ENCODE results near the gene COL3A1. TPM values are rescaled to one million over a fixed set of nuclear protein-coding genes. Genes with fewer than 3 reads are reported as not detected.

COL3A1 gene
- total and polyA plus RNA-seq, 11 donors = 17.6 to 1,075 (median 97.4) TPM

DNA sequence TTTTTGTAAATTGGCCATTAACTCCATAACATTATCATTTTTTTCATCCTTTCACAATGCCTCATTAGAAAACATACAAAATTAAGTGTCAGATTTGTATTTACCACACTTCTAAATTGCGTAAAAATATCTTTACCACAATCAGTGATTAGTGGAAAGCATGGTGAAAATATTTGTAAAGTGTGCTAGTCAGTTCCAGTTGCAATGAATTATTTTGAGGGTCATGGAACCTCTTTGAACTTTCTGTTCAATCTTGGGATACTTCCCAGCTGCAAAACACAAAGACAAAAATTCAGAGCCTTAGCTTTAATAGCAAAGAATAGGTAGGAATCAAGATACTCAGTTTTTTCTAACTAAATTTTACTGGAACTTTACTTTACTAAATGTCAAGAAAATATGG is 4.0 kb upstream of the COL3A1 start:
- H3K27me3 ChIP-seq = no peaks in the 10 kb centered on the region
- no peaks in the 10 kb centered on the region for H3K9me3 ChIP-seq
- TF ChIP-seq, protein P1, sequence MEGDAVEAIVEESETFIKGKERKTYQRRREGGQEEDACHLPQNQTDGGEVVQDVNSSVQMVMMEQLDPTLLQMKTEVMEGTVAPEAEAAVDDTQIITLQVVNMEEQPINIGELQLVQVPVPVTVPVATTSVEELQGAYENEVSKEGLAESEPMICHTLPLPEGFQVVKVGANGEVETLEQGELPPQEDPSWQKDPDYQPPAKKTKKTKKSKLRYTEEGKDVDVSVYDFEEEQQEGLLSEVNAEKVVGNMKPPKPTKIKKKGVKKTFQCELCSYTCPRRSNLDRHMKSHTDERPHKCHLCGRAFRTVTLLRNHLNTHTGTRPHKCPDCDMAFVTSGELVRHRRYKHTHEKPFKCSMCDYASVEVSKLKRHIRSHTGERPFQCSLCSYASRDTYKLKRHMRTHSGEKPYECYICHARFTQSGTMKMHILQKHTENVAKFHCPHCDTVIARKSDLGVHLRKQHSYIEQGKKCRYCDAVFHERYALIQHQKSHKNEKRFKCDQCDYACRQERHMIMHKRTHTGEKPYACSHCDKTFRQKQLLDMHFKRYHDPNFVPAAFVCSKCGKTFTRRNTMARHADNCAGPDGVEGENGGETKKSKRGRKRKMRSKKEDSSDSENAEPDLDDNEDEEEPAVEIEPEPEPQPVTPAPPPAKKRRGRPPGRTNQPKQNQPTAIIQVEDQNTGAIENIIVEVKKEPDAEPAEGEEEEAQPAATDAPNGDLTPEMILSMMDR (IDR thresholded peaks at IDR 0.05) = no peak
- no peak for TF ChIP-seq POLR2A (IDR thresholded peaks at IDR 0.05)
- ATAC-seq (no peak), DNase-seq (no peak)
- intact Hi-C loops (cut with DNase I) = loop anchor here in 5 of 10 donors (10.0 kb wide), 3 partner anchors 75 to 445 kb away; no protein-coding TSS in a partner anchor
- WGBS, 4 donors = 68 to 82% (median 70%) methylated on average over 1 of the region's 1 CpG
- H3K27ac ChIP-seq = peak overlapping the region in 9 of 12 donors; percentile 17 to 83 (median 53)
- H3K36me3 ChIP-seq = no peaks in the 10 kb centered on the region
- H3K4me3 ChIP-seq = peak overlapping the region in 1 of 12 donors; percentile 30
- peaks cover 0 to 23% (median 0%) of the 10 kb centered on the region in 12 donors for H3K4me1 ChIP-seq

DNA sequence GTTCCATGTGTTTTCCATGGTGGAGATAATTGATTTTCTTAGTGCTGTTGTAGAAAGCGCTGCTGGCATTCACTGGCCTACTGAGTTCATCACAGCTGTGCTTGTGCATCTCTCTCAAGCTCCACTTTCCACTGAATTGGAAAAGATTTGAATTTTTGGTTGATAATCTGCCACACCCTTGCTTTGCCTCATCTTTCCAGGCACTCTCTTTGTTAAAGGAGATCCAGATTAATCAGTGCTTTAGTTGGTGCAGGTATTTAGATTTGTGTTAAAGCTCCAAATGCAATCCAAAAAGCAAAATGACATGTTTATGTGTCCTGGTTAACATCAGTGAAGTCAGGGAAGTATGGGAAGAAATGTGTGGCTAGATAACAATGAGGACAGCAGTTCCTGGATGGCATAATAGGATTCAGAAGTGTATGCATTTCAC is 2.7 kb upstream of the COL3A1 start:
- intact Hi-C loops (cut with DNase I) = loop anchor here in 5 of 10 donors (10.0 kb wide), 3 partner anchors 77 to 447 kb away; no protein-coding TSS in a partner anchor
- Histone ChIP-seq H3K4me1 (peaks cover 0 to 15% (median 0%) of the 10 kb centered on the region in 12 donors), H3K27me3 (no peaks in the 10 kb centered on the region), H3K9me3 (no peaks in the 10 kb centered on the region), H3K36me3 (no peaks in the 10 kb centered on the region), H3K27ac (peak overlapping the region in 9 of 12 donors; percentile 17 to 83 (median 60)), H3K4me3 (peak overlapping the region in 2 of 12 donors; percentile 5 to 22)
- ATAC-seq (no peak), DNase-seq (no peak)
- TF ChIP-seq, protein P1 (IDR thresholded peaks at IDR 0.05) = no peak
- TF ChIP-seq POLR2A (IDR thresholded peaks at IDR 0.05) = no peak
- WGBS, 4 donors = 65 to 82% (median 79%) methylated on average over 1 of the region's 1 CpG

DNA sequence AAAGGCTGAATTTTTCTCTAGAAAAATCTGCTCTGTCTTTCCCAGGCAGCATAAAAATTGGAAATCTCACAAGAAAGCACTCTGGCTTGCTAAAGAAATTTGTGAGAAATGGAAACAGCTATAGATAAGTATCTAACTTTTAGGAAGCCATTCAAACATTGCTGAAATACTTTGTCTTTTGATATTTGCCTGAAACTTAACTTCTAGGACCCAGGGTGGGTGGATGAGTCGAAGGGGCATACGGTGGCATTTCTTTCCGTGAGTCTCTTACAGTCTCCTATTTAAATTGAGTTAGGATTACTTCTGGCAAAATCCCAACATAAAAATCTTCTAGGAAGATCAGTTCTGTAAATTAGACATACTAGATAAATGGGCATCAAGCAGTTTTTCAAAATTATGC is 532 bp upstream of the COL3A1 start:
- intact Hi-C loops (cut with DNase I) = loop anchor here in 6 of 10 donors (2.0 to 10.0 kb wide), 4 partner anchors 79 to 449 kb away; no protein-coding TSS in a partner anchor
- no peaks in the 10 kb centered on the region for H3K36me3 ChIP-seq
- H3K27ac ChIP-seq = peak overlapping the region; percentile 2 to 83 (median 69)
- no peak for ATAC-seq
- H3K4me3 ChIP-seq = peak overlapping the region in 11 of 12 donors; percentile 20 to 70 (median 55)
- 46 to 73% (median 55%) methylated on average over 3 of the region's 3 CpGs for WGBS, 4 donors
- TF ChIP-seq, protein P1 (IDR thresholded peaks at IDR 0.05) = no peak
- TF ChIP-seq POLR2A (IDR thresholded peaks at IDR 0.05) = no peak
- H3K27me3 ChIP-seq = no peaks in the 10 kb centered on the region
- H3K4me1 ChIP-seq = peaks cover 0 to 8% (median 0%) of the 10 kb centered on the region in 12 donors
- no peaks in the 10 kb centered on the region for H3K9me3 ChIP-seq
- no peak for DNase-seq

DNA sequence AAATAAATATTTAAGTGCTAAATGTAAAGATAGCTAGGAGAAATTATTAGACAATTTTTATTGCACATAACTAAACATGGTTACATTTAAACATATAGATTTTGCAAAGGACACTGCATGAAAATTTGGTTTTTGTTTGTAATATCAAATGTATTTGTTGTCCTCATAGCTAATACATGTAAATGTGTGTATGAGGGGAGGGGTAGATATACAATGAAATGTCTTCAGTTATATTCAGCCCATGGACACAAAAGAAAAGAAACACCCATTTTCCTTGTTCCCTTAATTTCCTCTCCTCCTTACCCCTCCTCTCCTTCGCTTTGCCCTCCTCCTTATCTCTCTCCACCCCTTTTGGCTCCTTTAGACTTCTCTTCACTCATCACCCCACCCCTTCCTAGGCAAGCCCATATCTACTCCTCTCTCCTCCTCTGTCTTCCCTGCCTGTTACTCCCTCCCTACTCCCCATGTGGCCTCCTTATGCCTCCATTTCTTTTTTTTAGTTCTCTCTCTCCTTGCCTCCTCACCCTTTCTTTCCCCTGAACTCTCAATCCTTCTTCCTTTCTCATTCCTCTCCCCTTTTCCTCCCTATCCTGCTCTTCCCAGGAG is 1.4 kb downstream of the COL3A1 start:
- TF ChIP-seq, protein P1 (IDR thresholded peaks at IDR 0.05) = no peak
- peak in 1 of 2 donors; percentile 48 for TF ChIP-seq POLR2A (IDR thresholded peaks at IDR 0.05)
- Histone ChIP-seq H3K36me3 (no peaks in the 10 kb centered on the region), H3K9me3 (no peaks in the 10 kb centered on the region), H3K4me1 (peaks cover 0 to 8% (median 0%) of the 10 kb centered on the region in 12 donors), H3K4me3 (peak overlapping the region; percentile 5 to 70 (median 54)), H3K27me3 (no peaks in the 10 kb centered on the region), H3K27ac (peak overlapping the region; percentile 47 to 83 (median 69))
- ATAC-seq (peak; percentile 87 to 98 (median 94)), DNase-seq (peak in 4 of 5 donors; percentile 31 to 64 (median 50))
- 42 to 52% (median 48%) methylated on average over 1 of the region's 1 CpG for WGBS, 4 donors
- intact Hi-C loops (cut with DNase I) = loop anchor here in 9 of 10 donors (2.0 to 10.0 kb wide), 7 partner anchors 81 to 453 kb away; no protein-coding TSS in a partner anchor
